ENCODE results near the gene LRRTM4. TPM values are rescaled to one million over a fixed set of nuclear protein-coding genes. Genes with fewer than 3 reads are reported as not detected.

The LRRTM4 gene
- total RNA-seq, 1 donor from 2014 or later, result not detected

GRCh38 chr2:77328134-77328931, 193.8 kb downstream of the LRRTM4 start:
- DNase-seq (ENCODE audit: extremely low read depth, low read depth, low spot score), result no peak

GRCh38 chr2:77325395-77325794, 196.8 kb downstream of the LRRTM4 start:
- DNase-seq (ENCODE audit: extremely low read depth, low read depth, low spot score), result no peak

GRCh38 chr2:77322431-77322830, 199.7 kb downstream of the LRRTM4 start:
- DNase-seq (ENCODE audit: extremely low read depth, low read depth, low spot score), result no peak

GRCh38 chr2:77314721-77315120, 207.5 kb downstream of the LRRTM4 start:
- no peak for DNase-seq (ENCODE audit: extremely low read depth, low read depth, low spot score)

- DNase-seq (ENCODE audit: extremely low read depth, low read depth, low spot score), result no peak
Measured at GRCh38 chr2:77310416-77310815, 211.8 kb downstream of the LRRTM4 start.

- no peak for DNase-seq (ENCODE audit: extremely low read depth, low read depth, low spot score)
Measured at GRCh38 chr2:77309725-77310124, 212.5 kb downstream of the LRRTM4 start.

DNA sequence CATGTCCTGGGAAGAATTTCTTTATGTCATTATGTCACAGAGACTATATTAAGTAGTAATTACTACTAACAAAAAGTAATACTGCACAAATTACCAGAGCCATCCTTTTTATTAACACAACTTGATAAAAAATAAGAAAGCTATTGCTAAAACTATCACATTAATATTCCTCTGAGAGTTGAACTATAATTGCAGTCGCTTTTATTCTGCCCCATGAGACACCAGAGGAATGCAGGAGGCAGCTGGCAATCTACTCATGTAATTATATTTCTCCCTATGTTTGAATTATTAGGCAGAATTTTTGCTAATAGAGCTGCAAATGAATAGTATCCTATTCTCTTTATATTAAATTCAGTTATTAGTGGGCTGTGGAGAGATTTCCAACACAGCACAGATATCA, 220.7 kb downstream of the LRRTM4 start:
- DNase-seq (ENCODE audit: extremely low read depth, low read depth, low spot score), result no peak

GRCh38 chr2:77296791-77297190, 225.4 kb downstream of the LRRTM4 start:
- no peak for DNase-seq (ENCODE audit: extremely low read depth, low read depth, low spot score)

- no peak for DNase-seq (ENCODE audit: extremely low read depth, low read depth, low spot score)
Measured at GRCh38 chr2:77294474-77294873, 227.7 kb downstream of the LRRTM4 start.

GRCh38 chr2:77284353-77284752, 237.8 kb downstream of the LRRTM4 start:
- no peak for DNase-seq (ENCODE audit: extremely low read depth, low read depth, low spot score)

- DNase-seq (ENCODE audit: extremely low read depth, low read depth, low spot score), result no peak
Measured at GRCh38 chr2:77271262-77271661, 250.9 kb downstream of the LRRTM4 start.

DNA sequence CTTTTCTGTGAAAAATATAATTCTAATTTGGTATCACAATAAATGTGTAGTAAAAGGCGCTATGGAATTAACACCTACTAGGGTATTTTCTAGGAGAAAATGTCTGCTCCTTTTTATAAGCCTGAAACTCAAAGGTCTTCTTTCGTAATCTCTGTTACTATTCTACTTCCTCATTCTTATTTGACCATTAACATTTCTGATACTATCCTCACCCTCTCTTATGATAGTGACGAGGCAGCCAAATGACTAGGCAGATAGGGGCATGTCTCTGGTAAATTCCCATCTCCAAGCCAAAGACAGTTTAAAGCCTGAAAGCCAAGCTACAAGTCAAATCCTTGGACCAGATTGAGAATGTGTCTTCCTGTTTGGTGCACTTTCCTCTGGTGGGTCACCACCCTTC, 251.7 kb downstream of the LRRTM4 start:
- DNase-seq (ENCODE audit: extremely low read depth, low read depth, low spot score), result no peak

DNA sequence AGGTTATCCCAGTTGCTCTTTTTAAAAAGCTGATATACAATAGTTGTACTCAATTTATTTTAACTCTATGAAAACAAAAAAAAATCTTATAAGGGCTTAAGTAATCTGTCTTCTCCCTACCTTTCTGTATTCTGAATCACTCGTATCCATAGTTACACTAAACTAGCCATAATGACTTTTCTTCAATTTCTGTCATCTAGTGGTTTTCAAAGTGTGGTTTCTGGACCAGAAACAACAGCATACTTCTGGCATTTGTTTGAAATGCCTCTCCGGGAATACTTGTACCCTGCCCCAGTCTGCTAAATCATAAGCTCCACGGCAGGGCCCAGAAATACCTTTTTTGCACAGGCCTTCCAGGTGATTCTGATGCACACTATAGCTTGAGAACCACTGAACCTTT, 253.6 kb downstream of the LRRTM4 start:
- no peak for DNase-seq (ENCODE audit: extremely low read depth, low read depth, low spot score)

DNA sequence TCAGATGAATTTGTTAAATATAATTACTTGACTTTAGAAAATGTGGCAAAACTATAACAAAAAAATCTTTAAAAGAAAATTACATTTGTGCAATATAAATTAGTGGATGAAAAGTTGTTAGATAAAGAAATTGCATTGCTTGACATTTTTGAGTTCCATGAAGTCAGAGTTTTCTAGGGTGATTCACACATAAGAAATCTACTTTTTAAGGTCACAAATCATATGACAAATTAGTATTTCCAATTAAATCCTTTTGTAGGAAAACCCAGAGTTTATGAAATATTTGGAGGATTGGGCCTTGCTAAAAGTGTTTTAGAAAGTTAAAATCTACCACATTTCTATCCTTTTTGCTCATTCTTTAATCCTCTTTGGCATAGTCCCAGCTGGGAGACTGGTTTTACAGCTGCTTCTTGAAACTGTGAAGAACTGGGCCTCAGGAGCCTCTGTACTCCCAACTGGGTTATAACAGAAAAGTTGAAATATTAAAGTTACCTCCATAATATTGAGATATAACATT, 289.2 kb downstream of the LRRTM4 start:
- DNase-seq (ENCODE audit: extremely low read depth, low read depth, low spot score), result no peak

DNA sequence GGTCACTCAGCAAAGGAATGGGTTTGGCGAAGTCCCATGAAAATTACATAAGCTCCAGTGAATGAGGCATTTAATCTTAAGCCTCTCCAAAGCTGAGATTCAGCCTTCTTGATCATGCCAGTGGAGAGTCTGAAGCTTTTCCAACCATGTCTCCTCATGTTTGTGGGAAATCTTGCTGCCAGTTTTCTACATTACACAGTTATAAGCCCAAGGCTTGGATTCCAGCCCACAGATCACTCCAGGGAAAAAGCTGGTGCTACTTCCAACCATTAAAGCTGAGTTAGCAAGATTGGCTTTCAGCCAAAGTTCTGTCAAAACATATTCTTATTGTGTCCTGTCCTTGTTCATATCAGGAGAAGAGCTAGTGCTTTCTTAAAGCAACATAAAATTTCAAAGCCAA, 293.8 kb downstream of the LRRTM4 start:
- DNase-seq (ENCODE audit: extremely low read depth, low read depth, low spot score), result no peak

GRCh38 chr2:77210725-77211124, 311.5 kb downstream of the LRRTM4 start:
- DNase-seq (ENCODE audit: extremely low read depth, low read depth, low spot score), result no peak

GRCh38 chr2:77207331-77207730, 314.8 kb downstream of the LRRTM4 start:
- DNase-seq (ENCODE audit: extremely low read depth, low read depth, low spot score), result no peak

DNA sequence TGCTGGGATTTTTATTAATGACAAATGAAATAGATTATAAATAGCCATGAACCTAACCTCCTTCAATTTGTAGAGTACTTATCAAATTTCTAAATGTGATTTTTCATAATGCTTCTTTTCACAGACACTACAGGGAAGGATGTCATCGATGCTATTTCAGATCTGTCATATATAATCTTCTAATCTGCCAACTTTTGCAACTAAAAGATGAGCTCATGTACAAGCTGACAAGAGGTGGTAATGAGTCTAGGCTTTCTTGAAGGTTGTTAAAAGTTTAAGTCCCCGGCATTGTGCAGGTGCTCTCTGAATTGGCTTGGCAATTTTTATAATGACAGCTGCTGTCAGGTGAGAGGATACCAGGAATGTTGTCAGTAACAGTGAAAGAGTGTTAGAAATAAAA, 320.4 kb downstream of the LRRTM4 start:
- DNase-seq (ENCODE audit: extremely low read depth, low read depth, low spot score), result no peak

- no peak for DNase-seq (ENCODE audit: extremely low read depth, low read depth, low spot score)
Measured at GRCh38 chr2:77199411-77199810, 322.8 kb downstream of the LRRTM4 start.

- DNase-seq (ENCODE audit: extremely low read depth, low read depth, low spot score), result no peak
Measured at GRCh38 chr2:77193858-77194448, 328.2 kb downstream of the LRRTM4 start.

DNA sequence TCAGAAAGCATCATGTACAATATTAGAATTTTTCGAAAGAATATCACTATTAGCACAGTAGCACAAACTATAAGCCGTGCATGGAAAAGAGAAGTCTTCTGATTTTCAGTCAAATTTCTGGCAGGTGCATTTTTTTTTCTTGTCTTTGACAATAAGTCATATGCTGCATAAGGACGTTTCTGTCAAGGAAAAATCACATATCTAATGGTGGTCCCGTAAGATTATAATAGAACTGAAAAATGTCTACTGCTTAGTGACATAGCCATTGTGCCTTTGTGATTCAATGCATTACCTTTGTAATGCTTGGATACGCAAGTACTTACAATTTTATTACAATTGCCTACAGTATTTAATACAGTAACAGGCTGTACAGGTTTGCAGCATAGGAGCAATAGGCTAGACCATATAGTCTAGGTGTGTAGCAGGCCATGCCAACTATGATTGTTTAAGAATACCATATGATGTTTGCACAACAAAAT, 329.3 kb downstream of the LRRTM4 start:
- no peak for DNase-seq (ENCODE audit: extremely low read depth, low read depth, low spot score)

GRCh38 chr2:77191665-77192064, 330.5 kb downstream of the LRRTM4 start:
- DNase-seq (ENCODE audit: extremely low read depth, low read depth, low spot score), result no peak

All from glomerular endothelial cell (primary cell).